ENCODE data around the gene WWC2.
A peak's percentile ranks its signal among the peaks of the same experiment; 100 is the strongest.

WWC2 gene

GRCh38 chr4:183356931-183357675 is 258.0 kb downstream of the WWC2 start:
- no peak for DNase-seq

- no peak for DNase-seq
These were observed 259.2 kb downstream of the WWC2 start for GRCh38 chr4:183358215-183358755.

GRCh38 chr4:183360161-183360919 is 261.3 kb downstream of the WWC2 start:
- DNase-seq: peak; percentile 58

- no peak for DNase-seq
These were observed 263.0 kb downstream of the WWC2 start for GRCh38 chr4:183362036-183362435.

GRCh38 chr4:183362916-183363542 is 264.0 kb downstream of the WWC2 start:
- DNase-seq: no peak

GRCh38 chr4:183364025-183364424 is 265.0 kb downstream of the WWC2 start:
- no peak for DNase-seq

- no peak for DNase-seq
These were observed 267.3 kb downstream of the WWC2 start for GRCh38 chr4:183366206-183366835.

GRCh38 chr4:183369073-183369472 is 270.0 kb downstream of the WWC2 start:
- DNase-seq: no peak

Data from fibroblast of skin of back (primary cell).